GM21367 (cell line): Measurements from ENCODE around the gene HIVEP1.
"Not testable (repeated sequence)": the region's sequence is repeated elsewhere in the genome, so short reads cannot be mapped to it uniquely, and the experiment has no call there.

Experiments
- ATAC-seq: cut with Tn5 transposase; IDR thresholded peaks from one replicate; pipeline ENCODE4 v1.9.1; 2021; ENCODE audit not compliant: unreplicated experiment

HIVEP1 gene

GRCh38 chr6:12152023-12152970 is 140.2 kb downstream of the HIVEP1 start:
- ATAC-seq: no peak

GRCh38 chr6:12155769-12156168 is 143.7 kb downstream of the HIVEP1 start:
- ATAC-seq: not testable (repeated sequence)

DNA sequence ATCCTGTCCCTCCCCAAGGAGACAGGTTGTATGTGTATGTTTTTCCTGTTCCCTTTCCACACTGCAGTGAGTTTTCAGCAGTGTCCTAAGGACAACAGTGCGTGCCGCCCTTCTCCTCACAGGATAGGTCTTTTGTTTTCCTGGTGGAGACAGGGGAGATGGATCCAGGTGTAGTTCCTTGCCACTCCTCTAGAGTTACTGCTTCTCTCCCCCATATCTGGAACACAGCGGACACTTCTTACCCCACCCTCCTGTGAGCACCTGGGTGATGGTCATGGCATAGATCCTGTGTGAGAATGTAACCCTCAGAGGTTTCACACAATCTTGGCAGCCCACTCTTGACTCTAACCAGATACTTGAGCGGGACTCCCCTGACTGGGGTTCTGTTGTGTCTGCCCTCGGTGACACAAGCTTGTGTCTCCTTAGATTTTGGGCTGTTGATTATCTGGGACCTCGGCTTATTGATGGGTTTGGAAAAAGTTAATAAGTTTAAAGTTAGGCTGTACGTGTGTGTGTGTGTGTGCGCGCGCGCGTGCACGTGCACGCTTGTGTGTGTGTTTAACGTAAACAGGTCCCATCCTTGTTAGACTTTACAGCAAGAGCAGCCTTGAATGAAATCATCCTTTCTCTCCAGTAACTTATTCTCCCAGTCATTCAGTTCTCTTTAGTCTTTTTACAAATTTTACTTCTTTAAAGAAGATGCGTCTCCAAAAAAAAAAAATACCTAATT is 146.7 kb downstream of the HIVEP1 start:
- ATAC-seq: no peak

DNA sequence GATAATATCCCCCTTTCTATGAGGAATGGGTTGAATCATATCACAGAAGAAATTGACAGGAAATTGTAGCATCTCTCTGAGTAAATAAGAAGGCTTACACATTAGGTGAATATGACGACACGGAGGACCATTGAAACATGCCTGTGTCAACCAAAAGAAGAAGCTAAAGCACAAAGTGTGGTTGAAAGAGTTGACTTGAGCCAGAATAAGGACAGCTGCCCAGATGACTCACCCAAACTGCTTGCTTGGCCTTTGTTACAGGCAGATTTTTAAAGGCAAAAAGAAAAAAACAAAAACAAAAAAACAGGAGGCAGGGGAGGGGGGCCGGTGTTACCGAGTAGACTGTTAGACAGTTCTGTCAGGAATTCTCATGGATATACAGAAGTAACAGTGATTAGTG is 148.2 kb downstream of the HIVEP1 start:
- no peak for ATAC-seq

DNA sequence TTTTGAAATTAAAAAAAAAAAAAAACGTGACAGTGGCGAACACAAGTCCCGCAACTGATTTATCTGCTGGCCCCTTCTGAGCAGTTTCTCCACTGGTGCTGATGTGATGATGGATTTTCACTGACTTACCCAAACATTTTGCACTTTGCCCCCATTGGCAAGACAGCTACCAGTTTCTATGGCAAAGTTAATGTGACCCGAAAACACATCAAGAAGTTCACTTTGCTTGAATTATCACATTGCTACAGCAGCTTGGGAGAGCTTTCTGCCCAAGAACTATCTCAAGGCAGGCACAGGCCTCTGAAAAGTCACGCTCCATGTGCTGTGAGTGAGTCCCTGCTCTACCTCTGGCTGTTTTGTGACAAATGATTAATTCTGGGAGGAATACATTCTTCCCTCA is 150.1 kb downstream of the HIVEP1 start:
- ATAC-seq: no peak

- ATAC-seq: no peak
Measured at GRCh38 chr6:12163149-12163548, 151.0 kb downstream of the HIVEP1 start.

DNA sequence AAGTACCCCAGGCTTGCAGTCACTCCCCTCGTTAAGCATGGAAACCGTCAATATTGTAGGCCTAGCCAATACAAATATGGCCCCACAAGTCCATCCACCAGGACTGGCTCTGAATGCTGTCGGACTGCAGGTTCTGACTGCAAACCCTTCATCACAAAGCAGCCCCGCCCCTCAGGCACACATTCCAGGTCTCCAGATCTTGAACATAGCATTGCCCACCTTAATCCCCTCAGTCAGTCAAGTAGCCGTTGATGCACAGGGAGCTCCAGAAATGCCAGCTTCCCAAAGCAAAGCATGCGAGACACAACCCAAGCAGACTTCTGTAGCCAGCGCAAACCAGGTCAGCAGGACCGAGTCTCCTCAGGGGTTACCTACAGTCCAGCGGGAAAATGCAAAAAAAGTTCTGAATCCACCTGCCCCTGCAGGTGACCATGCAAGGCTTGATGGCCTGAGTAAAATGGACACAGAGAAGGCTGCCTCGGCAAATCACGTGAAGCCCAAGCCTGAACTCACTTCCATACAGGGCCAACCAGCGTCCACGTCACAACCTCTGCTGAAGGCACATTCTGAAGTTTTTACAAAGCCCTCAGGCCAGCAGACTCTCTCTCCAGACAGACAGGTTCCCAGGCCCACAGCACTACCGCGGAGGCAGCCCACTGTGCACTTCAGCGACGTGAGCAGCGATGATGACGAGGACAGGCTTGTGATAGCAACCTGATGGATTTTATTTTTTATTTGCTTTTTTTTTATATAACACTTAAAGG is 151.8 kb downstream of the HIVEP1 start:
- no peak for ATAC-seq

GRCh38 chr6:12164508-12164770 is 152.3 kb downstream of the HIVEP1 start:
- ATAC-seq: no peak

DNA sequence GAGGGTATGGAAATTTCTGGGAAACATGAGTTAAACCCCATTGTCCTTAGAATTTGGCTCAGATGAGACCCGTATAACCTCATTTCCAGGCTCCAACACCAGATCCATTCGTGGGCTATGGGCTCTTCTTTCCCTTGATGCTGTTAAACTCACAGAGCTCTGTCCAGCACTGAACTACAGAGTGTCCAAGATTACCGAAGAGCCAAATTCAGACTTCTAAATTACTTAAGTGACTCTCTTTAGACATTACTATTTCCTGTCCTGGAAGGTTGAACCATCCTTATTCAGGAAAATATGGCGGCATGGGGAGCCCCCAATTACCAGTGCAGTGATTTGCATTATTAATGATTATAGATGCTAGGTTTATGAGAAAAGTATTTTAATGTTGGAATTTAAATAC is 153.2 kb downstream of the HIVEP1 start:
- ATAC-seq: no peak

DNA sequence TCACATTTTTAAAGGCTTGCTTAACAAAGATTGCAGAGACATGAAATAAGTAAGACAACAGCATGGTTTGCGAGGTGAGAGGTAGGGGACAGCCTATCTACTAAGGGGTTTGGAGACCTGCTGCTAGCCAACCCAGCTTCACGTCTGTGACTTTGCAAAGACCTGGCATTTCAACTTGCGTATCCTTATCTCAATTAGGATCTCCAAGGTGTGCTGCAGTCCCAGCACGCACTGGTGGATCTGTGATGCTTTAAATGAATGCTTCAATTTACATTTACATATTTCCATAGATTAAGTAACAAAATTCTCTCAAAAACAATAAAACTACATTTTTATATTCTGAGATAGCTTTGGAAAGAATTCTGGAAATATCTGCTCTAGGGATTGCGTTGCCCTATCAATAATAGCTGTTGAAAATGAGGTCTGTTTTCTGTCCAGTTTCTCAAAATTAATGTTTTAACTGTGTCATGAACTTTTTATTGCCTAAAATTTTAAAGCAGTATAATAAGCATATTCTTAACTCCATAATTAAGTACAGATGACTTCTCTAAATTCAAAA is 153.7 kb downstream of the HIVEP1 start:
- no peak for ATAC-seq

GRCh38 chr6:12169377-12169776 is 157.3 kb downstream of the HIVEP1 start:
- ATAC-seq: no peak

DNA sequence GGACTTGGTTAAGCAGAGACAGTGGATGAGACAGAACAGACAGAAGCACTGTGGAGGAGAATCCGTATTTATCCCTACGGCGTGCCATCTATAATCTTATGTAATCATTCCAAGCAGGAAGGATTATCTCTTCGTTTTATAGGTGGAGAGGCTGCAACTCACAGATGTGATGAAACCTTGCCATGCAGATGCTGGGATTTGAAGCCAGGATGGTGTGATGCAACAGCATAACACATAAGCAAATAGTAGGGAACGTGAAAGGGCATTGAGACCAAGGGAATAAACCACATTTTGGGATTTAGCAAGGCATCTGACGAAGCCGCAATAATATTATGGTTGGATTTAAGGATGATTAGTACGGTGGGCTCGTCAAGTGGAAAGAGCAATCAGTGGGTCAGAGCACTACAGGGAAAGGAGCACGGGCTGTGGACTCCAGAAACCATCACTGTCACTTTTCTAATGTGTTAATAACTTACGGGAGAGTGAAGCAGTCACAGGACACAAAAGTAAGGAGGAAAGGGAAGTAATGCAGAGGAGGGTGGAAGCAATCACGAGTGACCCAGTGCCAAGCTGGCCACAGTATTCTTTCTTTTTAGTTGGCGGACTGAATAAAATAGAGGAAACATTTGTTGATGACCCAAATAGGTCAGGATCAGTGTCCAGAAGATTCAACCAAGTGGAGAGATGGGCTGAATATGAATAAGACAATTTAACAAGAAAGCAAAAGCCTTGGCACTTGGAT is 158.4 kb downstream of the HIVEP1 start:
- ATAC-seq: no peak

- ATAC-seq: no peak
Measured at GRCh38 chr6:12171717-12172116, 159.6 kb downstream of the HIVEP1 start.

DNA sequence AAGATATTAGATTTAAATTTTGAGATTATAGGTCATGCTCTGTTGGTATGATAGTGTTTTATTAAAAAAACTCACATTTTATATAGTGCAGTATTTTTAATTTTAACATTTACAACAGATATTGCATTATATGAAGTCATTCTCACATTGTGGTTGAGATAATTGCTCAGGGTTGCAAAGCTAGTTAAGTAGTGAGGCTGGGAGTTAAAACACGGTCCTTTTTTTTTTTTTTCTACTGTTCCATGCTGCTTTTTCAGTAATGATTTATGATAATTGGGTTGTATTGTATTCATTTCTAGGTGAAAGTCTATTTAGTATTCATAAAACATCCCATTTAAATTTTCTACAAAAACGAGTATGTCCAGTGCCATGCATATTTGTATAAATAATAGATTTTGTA is 160.5 kb downstream of the HIVEP1 start:
- ATAC-seq: no peak

GRCh38 chr6:12173181-12173580 is 161.1 kb downstream of the HIVEP1 start:
- ATAC-seq: no peak

DNA sequence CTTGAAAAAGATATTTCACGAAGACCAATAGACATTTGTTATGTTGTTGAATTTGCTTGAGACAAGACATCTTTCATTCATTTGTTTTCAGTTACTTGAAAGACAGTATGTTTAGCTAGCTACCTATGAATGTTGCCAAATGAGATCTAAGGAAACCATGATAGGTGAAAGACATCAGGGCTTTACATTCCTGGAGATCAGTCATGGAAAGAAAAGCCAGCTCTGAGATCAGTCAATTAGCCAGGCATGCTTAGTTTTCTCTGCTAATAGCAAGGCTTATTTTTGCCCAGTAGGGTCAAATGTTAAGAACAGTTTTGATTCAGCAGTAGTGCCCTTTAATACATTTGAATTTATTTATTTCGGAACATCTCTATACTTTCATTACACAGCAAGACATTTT is 161.5 kb downstream of the HIVEP1 start:
- no peak for ATAC-seq

DNA sequence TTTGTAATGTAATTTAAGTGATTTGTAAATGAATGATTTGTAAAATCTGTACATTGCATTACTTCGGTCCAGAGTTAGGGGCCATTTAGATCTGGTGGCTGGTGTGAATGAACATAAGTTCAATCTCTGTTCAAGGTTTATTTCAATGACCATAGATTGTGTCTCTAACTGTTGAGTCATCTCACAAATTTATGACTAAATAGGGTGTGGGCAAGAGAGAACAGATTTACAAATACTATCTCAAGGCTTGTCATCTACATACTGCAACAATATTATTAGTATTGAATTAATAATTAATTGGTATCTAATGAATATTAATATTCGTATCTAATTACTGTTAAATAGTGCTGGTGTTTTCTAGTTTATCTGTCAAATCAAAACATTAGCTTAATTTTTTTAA is 162.8 kb downstream of the HIVEP1 start:
- no peak for ATAC-seq

- no peak for ATAC-seq
Measured at GRCh38 chr6:12175626-12176025, 163.5 kb downstream of the HIVEP1 start.

DNA sequence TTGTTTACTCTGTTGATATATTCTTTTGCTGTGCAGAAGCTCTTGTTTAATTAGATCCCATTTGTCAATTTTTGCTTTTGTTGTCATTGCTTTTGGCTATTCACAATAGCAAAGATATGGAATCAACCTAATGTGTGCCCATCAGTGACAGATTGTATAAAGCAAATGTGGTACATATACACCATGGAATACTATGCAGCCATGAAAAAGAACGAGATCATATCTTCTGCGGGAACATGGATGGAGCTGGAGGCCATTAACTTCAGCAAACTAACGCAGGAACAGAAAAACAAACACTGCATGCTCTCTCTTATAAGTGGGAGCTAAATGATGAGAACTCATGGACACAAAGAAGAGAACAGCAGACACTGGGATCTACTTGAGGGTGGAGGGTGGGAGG is 164.7 kb downstream of the HIVEP1 start:
- not testable (repeated sequence) for ATAC-seq

GRCh38 chr6:12178521-12178920 is 166.4 kb downstream of the HIVEP1 start:
- no peak for ATAC-seq

GRCh38 chr6:12181481-12181880 is 169.4 kb downstream of the HIVEP1 start:
- no peak for ATAC-seq
